DOHH2 (cell line): ENCODE measurements around the gene MED12.

ENCODE experiments used
- H3F3A ChIP-seq: fragments of 200-600 bp; sonication (generic), shearing (Covaris generic); 2 replicates; pipeline ENCODE4 v1.6.0; 2016; ENCODE audit warnings: antibody characterized with exemption, mild to moderate bottlenecking; ENCODE audit not compliant: control insufficient read depth, insufficient read depth
- H3K27ac ChIP-seq: fragments of 200-600 bp; sonication (generic); 2 replicates; pipeline ENCODE4 v1.5.1; 2014; ENCODE audit warnings: low read depth, mild to moderate bottlenecking, low read length, moderate library complexity
- H3K27me3 ChIP-seq: fragments of 200-600 bp; sonication (generic); 2 replicates; pipeline ENCODE4 v1.6.1; 2014; ENCODE audit warnings: mild to moderate bottlenecking, low read length, mixed read lengths; ENCODE audit not compliant: control insufficient read depth
- H3K36me3 ChIP-seq: fragments of 200-600 bp; sonication (generic); 2 replicates; pipeline ENCODE4 v1.6.1; 2014; ENCODE audit warnings: mild to moderate bottlenecking, low read length, moderate library complexity, mixed read lengths; ENCODE audit not compliant: control insufficient read depth
- H3K4me1 ChIP-seq: fragments of 200-600 bp; sonication (generic); 2 replicates; pipeline ENCODE4 v1.6.1; 2014; ENCODE audit warnings: mild to moderate bottlenecking, low read length, mixed read lengths; ENCODE audit not compliant: control insufficient read depth
- H3K4me2 ChIP-seq: fragments of 200-600 bp; sonication (generic); 2 replicates; pipeline ENCODE4 v1.6.0; 2014; ENCODE audit warnings: mild to moderate bottlenecking, low read length, moderate library complexity
- H3K4me3 ChIP-seq: fragments of 200-600 bp; sonication (generic); 2 replicates; pipeline ENCODE4 v1.5.1; 2014; ENCODE audit warnings: mild to moderate bottlenecking, low read length, mixed read lengths
- H3K79me2 ChIP-seq: fragments of 200-600 bp; sonication (generic); 2 replicates; pipeline ENCODE4 v1.6.1; 2014; ENCODE audit warnings: mild to moderate bottlenecking, low read length, mixed read lengths; ENCODE audit not compliant: control insufficient read depth
- H3K9me2 ChIP-seq: fragments of 200-600 bp; sonication (generic); replicated peaks from 2 replicates; pipeline ENCODE4 v1.6.1; 2014; ENCODE audit warnings: mild to moderate bottlenecking, low read length, mixed read lengths; ENCODE audit not compliant: control insufficient read depth
- H3K9me3 ChIP-seq: fragments of 200-600 bp; sonication (generic); 2 replicates; pipeline ENCODE4 v1.6.1; 2014; ENCODE audit warnings: antibody characterized with exemption, low read length, mixed read lengths; ENCODE audit not compliant: control insufficient read depth, insufficient read depth
- H4K20me1 ChIP-seq: fragments of 200-600 bp; sonication (generic); 2 replicates; pipeline ENCODE4 v1.6.0; 2014; ENCODE audit warnings: low read depth, mild to moderate bottlenecking, antibody characterized with exemption, low read length, moderate library complexity; ENCODE audit not compliant: control insufficient read depth, insufficient read depth
- EZH2phosphoT487 ChIP-seq: fragments of 200-600 bp; sonication (generic); IDR thresholded peaks from 2 replicates; pipeline ENCODE4 v1.6.1; 2017; ENCODE audit warnings: borderline replicate concordance, mild to moderate bottlenecking, antibody characterized with exemption, low read length, moderate library complexity, mixed read lengths
- TF ChIP-seq, protein P1 (sequence below): fragments of 200-600 bp; sonication (generic); IDR thresholded peaks from one replicate; pipeline ENCODE4 v1.5.1; 2014; ENCODE audit warnings: antibody characterized with exemption, mild to moderate bottlenecking, low read depth, low read length; ENCODE audit not compliant: poor library complexity, severe bottlenecking

MED12 gene

DNA sequence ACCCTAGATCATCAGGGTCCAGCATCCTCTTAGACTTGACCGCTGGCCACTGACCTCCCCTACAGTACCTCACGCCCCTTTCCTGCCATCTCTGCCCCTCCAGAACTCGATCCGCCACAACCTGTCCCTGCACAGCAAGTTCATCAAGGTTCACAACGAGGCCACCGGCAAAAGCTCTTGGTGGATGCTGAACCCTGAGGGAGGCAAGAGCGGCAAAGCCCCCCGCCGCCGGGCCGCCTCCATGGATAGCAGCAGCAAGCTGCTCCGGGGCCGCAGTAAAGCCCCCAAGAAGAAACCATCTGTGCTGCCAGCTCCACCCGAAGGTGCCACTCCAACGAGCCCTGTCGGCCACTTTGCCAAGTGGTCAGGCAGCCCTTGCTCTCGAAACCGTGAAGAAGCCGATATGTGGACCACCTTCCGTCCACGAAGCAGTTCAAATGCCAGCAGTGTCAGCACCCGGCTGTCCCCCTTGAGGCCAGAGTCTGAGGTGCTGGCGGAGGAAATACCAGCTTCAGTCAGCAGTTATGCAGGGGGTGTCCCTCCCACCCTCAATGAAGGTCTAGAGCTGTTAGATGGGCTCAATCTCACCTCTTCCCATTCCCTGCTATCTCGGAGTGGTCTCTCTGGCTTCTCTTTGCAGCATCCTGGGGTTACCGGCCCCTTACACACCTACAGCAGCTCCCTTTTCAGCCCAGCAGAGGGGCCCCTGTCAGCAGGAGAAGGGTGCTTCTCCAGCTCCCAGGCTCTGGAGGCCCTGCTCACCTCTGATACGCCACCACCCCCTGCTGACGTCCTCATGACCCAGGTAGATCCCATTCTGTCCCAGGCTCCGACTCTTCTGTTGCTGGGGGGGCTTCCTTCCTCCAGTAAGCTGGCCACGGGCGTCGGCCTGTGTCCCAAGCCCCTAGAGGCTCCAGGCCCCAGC is 17.6 kb upstream of the MED12 start:
- no peak overlapping the region for H3K4me3 ChIP-seq
- H3K36me3 ChIP-seq: no peaks in the 10 kb centered on the region
- H3K9me3 ChIP-seq: no peaks in the 10 kb centered on the region
- no peak for TF ChIP-seq EZH2phosphoT487
- TF ChIP-seq, protein P1, sequence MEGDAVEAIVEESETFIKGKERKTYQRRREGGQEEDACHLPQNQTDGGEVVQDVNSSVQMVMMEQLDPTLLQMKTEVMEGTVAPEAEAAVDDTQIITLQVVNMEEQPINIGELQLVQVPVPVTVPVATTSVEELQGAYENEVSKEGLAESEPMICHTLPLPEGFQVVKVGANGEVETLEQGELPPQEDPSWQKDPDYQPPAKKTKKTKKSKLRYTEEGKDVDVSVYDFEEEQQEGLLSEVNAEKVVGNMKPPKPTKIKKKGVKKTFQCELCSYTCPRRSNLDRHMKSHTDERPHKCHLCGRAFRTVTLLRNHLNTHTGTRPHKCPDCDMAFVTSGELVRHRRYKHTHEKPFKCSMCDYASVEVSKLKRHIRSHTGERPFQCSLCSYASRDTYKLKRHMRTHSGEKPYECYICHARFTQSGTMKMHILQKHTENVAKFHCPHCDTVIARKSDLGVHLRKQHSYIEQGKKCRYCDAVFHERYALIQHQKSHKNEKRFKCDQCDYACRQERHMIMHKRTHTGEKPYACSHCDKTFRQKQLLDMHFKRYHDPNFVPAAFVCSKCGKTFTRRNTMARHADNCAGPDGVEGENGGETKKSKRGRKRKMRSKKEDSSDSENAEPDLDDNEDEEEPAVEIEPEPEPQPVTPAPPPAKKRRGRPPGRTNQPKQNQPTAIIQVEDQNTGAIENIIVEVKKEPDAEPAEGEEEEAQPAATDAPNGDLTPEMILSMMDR: no peak
- H3K9me2 ChIP-seq: no peaks in the 10 kb centered on the region
- H3K79me2 ChIP-seq: no peaks in the 10 kb centered on the region
- H3K27ac ChIP-seq: no peak overlapping the region
- H3K27me3 ChIP-seq: no peaks in the 10 kb centered on the region
- no peaks in the 10 kb centered on the region for H3F3A ChIP-seq
- H3K4me1 ChIP-seq: peaks cover 23% of the 10 kb centered on the region
- H4K20me1 ChIP-seq: no peaks in the 10 kb centered on the region
- no peak overlapping the region for H3K4me2 ChIP-seq

DNA sequence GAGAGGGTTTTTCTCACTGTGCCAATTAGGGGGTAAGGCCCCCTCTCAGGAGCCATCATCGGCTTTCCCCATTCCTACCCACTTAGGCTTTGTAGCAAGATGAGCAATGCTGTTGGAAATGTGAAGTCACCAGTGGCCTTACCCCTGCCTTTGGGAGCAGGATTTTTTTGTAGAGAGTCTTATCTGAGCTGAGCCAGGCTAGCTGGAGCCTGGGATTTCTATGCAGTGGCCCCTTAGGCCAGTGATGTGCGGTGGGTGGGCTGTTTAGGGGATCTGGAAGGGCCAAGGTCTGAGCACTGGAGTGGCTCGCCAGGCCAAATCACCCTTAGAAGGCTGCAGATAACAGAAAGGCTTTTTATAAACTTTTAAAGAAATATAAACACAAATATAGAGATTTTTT is 16.1 kb upstream of the MED12 start:
- TF ChIP-seq EZH2phosphoT487: no peak
- TF ChIP-seq, protein P1: no peak
- Histone ChIP-seq H3K9me2 (no peaks in the 10 kb centered on the region), H3K79me2 (no peaks in the 10 kb centered on the region), H3K27me3 (no peaks in the 10 kb centered on the region), H3K27ac (no peak overlapping the region), H3K36me3 (no peaks in the 10 kb centered on the region), H3K9me3 (no peaks in the 10 kb centered on the region), H4K20me1 (no peaks in the 10 kb centered on the region), H3K4me3 (no peak overlapping the region), H3F3A (no peaks in the 10 kb centered on the region), H3K4me2 (no peak overlapping the region), H3K4me1 (peaks cover 18% of the 10 kb centered on the region)

DNA sequence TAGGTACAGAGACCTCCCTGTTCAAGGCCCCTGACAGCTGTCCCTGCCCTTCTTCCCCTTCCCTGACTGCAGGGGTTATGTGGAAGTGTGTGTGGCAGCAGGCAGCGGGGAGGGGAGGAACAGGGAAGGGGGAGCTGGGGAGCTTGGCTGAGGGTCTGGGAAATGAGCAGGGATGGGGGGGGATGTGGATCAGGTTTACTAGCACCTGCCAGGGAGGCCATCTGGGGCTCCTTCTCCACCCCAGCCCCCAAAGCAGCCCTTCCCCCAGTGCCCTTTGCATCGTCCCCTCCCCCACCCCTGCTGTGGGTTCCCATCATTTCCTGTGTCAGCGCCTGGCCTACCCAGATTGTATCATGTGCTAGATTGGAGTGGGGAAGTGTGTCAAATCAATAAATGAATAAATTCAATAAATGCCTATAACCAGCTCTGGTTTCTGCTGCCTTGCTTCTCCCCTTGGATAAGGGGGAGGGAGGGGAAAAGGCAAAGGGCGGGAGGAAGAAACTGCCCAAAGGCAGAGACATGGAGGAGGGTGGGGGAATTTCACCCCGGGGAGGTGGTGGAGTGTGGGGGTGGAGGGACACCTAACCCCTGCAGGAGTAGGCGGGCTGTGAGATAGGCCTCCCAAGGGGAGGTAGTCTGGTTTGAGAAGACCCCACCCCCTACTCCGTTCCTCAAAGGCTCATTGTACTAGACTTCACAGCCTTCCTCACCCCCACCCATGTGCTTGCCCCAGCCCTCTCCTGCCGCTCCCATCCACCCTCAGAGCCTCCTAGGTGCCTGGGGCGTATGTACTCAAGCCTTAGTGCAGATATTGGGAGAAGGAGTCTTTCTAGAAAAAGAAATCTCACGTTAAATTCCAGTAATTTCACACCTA is 15.0 kb upstream of the MED12 start:
- no peaks in the 10 kb centered on the region for H3K79me2 ChIP-seq
- H3K9me3 ChIP-seq: no peaks in the 10 kb centered on the region
- H3K36me3 ChIP-seq: no peaks in the 10 kb centered on the region
- H3K27ac ChIP-seq: no peak overlapping the region
- no peaks in the 10 kb centered on the region for H3F3A ChIP-seq
- H3K9me2 ChIP-seq: no peaks in the 10 kb centered on the region
- H3K4me3 ChIP-seq: peak overlapping the region; percentile 44; the same call in 1 of the 2 replicates
- no peaks in the 10 kb centered on the region for H3K27me3 ChIP-seq
- H3K4me2 ChIP-seq: peak overlapping the region; percentile 63
- H3K4me1 ChIP-seq: peaks cover 18% of the 10 kb centered on the region
- no peaks in the 10 kb centered on the region for H4K20me1 ChIP-seq
- TF ChIP-seq, protein P1: no peak
- no peak for TF ChIP-seq EZH2phosphoT487
